Measurements from ENCODE around the gene FOXJ3. TPM values are rescaled to one million over a fixed set of nuclear protein-coding genes. Genes with fewer than 3 reads are reported as not detected.
A peak's percentile ranks its signal among the peaks of the same experiment; 100 is the strongest.

FOXJ3 gene
- total RNA-seq, 3 donors from 2014 or later = 52.6 to 82.7 (median 57.7) TPM

- H3K36me3 ChIP-seq = no peaks in the 10 kb centered on the region
- intact Hi-C loops (cut with DNase I; ENCODE audit: low total_unique reads) = no loop called here
- no peak for TF ChIP-seq CTCF (IDR thresholded peaks at IDR 0.05)
- no peak for TF ChIP-seq POLR2AphosphoS5 (IDR thresholded peaks at IDR 0.05)
- TF ChIP-seq POLR2A (IDR thresholded peaks at IDR 0.05) = no peak
- peaks cover 0 to 17% of the 10 kb centered on the region in 2 donors for H3K4me1 ChIP-seq
- H3K27me3 ChIP-seq = no peaks in the 10 kb centered on the region
- peak overlapping the region in 1 of 2 donors; percentile 19 for H3K27ac ChIP-seq
- H3K9me3 ChIP-seq = no peaks in the 10 kb centered on the region
- no peak overlapping the region for H3K4me3 ChIP-seq
- no peak for DNase-seq (ENCODE audit: low spot score in 2 of 2)
These were observed 11.5 kb downstream of the FOXJ3 start for GRCh38 chr1:42323551-42323950.

GRCh38 chr1:42322577-42322976, 12.5 kb downstream of the FOXJ3 start:
- Histone ChIP-seq H3K4me3 (no peak overlapping the region), H3K9me3 (no peaks in the 10 kb centered on the region), H3K36me3 (no peaks in the 10 kb centered on the region), H3K4me1 (peaks cover 0 to 17% of the 10 kb centered on the region in 2 donors), H3K27ac (peak overlapping the region; percentile 19 to 34), H3K27me3 (no peaks in the 10 kb centered on the region)
- DNase-seq (ENCODE audit: low spot score in 2 of 2) = no peak
- TF ChIP-seq POLR2A (IDR thresholded peaks at IDR 0.05) = no peak
- TF ChIP-seq CTCF (IDR thresholded peaks at IDR 0.05) = no peak
- no peak for TF ChIP-seq POLR2AphosphoS5 (IDR thresholded peaks at IDR 0.05)
- intact Hi-C loops (cut with DNase I; ENCODE audit: low total_unique reads) = no loop called here

GRCh38 chr1:42321731-42322130, 13.3 kb downstream of the FOXJ3 start:
- intact Hi-C loops (cut with DNase I; ENCODE audit: low total_unique reads) = no loop called here
- Histone ChIP-seq H3K27me3 (no peaks in the 10 kb centered on the region), H3K4me3 (no peak overlapping the region), H3K4me1 (peaks cover 0 to 17% of the 10 kb centered on the region in 2 donors), H3K9me3 (no peaks in the 10 kb centered on the region), H3K27ac (no peak overlapping the region), H3K36me3 (no peaks in the 10 kb centered on the region)
- no peak for DNase-seq (ENCODE audit: low spot score in 2 of 2)
- TF ChIP-seq CTCF (IDR thresholded peaks at IDR 0.05) (no peak), POLR2A (IDR thresholded peaks at IDR 0.05) (no peak), POLR2AphosphoS5 (IDR thresholded peaks at IDR 0.05) (no peak)

- TF ChIP-seq POLR2AphosphoS5 (IDR thresholded peaks at IDR 0.05) (no peak), CTCF (IDR thresholded peaks at IDR 0.05) (no peak), POLR2A (IDR thresholded peaks at IDR 0.05) (no peak)
- Histone ChIP-seq H3K9me3 (no peaks in the 10 kb centered on the region), H3K27ac (peak overlapping the region in 1 of 2 donors; percentile 63), H3K4me1 (peaks cover 0 to 17% of the 10 kb centered on the region in 2 donors), H3K27me3 (no peaks in the 10 kb centered on the region), H3K36me3 (no peaks in the 10 kb centered on the region), H3K4me3 (no peak overlapping the region)
- intact Hi-C loops (cut with DNase I; ENCODE audit: low total_unique reads) = no loop called here
- DNase-seq (ENCODE audit: low spot score in 2 of 2) = no peak
These were observed 14.3 kb downstream of the FOXJ3 start for GRCh38 chr1:42320708-42321107.

- no peak overlapping the region for H3K4me3 ChIP-seq
- H3K9me3 ChIP-seq = no peaks in the 10 kb centered on the region
- no peaks in the 10 kb centered on the region for H3K27me3 ChIP-seq
- H3K36me3 ChIP-seq = no peaks in the 10 kb centered on the region
- peak overlapping the region; percentile 33 to 63 for H3K27ac ChIP-seq
- no peak for DNase-seq (ENCODE audit: low spot score in 2 of 2)
- H3K4me1 ChIP-seq = peaks cover 0 to 9% of the 10 kb centered on the region in 2 donors
- intact Hi-C loops (cut with DNase I; ENCODE audit: low total_unique reads) = loop anchor here (2.0 kb wide), 1 partner anchor 21 kb away; no protein-coding TSS in a partner anchor
- TF ChIP-seq CTCF (IDR thresholded peaks at IDR 0.05) = no peak
- no peak for TF ChIP-seq POLR2A (IDR thresholded peaks at IDR 0.05)
- TF ChIP-seq POLR2AphosphoS5 (IDR thresholded peaks at IDR 0.05) = no peak
These were observed 15.1 kb downstream of the FOXJ3 start for GRCh38 chr1:42319871-42320484.

All from breast epithelium (tissue), 4 donors.